Activated CD8-positive, alpha-beta memory T cell treated with anti-CD3 and anti-CD28 coated beads for 36 hours (primary cell): ENCODE data around the gene RRAS2. TPM values are rescaled to one million over a fixed set of nuclear protein-coding genes. Genes with fewer than 3 reads are reported as not detected.
"Not testable (repeated sequence)": the region's sequence is repeated elsewhere in the genome, so short reads cannot be mapped to it uniquely, and the experiment has no call there.

Experiments
- CTCF ChIA-PET: fragments of 350-600 bp; sonication (Branson Sonifier 250); formaldehyde crosslinking; loops from one replicate; lab custom pipeline; 2021; ENCODE audit warnings: antibody characterized with exemption; lab: Charles Lee
- POLR2A ChIA-PET: fragments of 350-600 bp; sonication (Branson Sonifier 250); formaldehyde crosslinking; loops from one replicate; lab custom pipeline; 2021; ENCODE audit warnings: antibody characterized with exemption; lab: Charles Lee
- total RNA-seq, 2 experiments: library from RNA; stranded (reverse); gene quantifications; one replicate each; pipeline ENCODE4 v1.2.3, GENCODE V29; 2021

The RRAS2 gene
- total RNA-seq, 2 experiments from 2014 or later: 71.6 to 73.4 TPM

GRCh38 chr11:14278869-14279268 lies 80.1 kb downstream of the RRAS2 start:
- CTCF ChIA-PET, POLR2A ChIA-PET: not testable (repeated sequence)

DNA sequence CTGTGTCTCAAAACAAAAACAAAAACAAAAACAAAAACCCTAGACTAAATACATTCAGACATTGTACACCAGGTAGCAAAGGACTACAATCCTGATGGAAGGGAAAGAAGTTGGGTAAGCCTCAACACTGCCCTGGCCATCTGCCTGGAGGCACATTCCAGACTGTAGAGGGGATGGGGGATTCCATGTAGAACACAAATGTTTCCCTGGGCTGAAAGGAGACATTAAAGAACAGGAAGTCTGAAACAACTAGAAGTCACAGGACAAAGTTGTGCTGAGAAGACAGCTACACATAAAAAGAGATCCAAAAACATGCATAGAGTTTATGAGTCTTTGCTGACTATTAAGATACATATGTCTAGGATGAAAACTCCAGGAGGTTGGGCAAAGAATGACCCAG lies 83.9 kb downstream of the RRAS2 start:
- POLR2A ChIA-PET: no interaction called here
- CTCF ChIA-PET: interaction anchor here (1.0 kb wide), 1 partner anchor 323 kb away, joined by 3 read pairs; no protein-coding TSS in a partner anchor

GRCh38 chr11:14273895-14274294 lies 85.1 kb downstream of the RRAS2 start:
- POLR2A ChIA-PET: no interaction called here
- CTCF ChIA-PET: interaction anchor here (1.0 kb wide), 1 partner anchor 322 kb away, joined by 3 read pairs; no protein-coding TSS in a partner anchor

GRCh38 chr11:14270690-14271542 lies 88.1 kb downstream of the RRAS2 start:
- POLR2A ChIA-PET: no interaction called here
- CTCF ChIA-PET: no interaction called here

DNA sequence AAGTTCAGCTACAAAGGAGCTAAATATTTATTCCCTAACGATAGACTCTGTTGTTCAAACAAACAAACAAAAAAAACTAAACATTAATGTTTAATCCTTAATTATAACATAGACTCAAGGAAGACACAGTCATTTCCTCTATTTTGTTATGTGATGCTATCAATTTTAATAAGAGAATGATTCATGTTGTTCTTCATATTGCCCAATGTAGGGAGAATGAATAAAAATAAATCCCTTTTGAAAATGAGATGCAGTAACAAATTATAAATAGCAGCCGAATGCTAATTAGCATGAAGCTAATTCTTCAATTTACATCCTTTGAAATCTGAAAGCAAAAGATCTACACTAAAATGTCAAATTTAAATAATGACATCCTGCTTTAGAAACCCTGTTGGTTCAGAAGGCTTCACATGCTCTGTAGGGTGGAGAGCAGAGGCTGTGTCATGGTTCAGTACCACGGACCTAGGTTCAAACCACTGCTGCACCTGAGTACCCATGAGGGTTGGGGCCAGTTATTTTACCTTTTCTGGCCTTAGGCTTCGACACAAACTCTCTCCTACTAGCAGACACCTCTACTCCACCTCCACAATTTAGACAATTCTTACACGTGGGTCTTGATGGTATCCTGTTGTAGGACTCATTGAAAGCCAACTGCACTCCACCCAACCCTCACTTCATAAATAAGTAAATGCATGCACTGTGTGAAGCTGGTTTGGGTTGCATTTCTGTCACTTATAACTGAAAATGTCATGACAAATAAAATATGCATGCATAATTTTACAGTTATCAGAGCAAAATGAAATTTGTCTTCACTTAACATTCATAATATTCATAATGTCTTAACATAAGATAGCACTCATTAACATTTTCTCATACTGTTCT lies 89.0 kb downstream of the RRAS2 start:
- CTCF ChIA-PET: no interaction called here

GRCh38 chr11:14267861-14268635 lies 90.9 kb downstream of the RRAS2 start:
- CTCF ChIA-PET: no interaction called here
- POLR2A ChIA-PET: no interaction called here

More for the DNA sequence above, 89.0 kb downstream of the RRAS2 start:
- POLR2A ChIA-PET: interaction anchor here (0.6 kb wide), 1 partner anchor 146 kb away, joined by 7 read pairs; no protein-coding TSS in a partner anchor

DNA sequence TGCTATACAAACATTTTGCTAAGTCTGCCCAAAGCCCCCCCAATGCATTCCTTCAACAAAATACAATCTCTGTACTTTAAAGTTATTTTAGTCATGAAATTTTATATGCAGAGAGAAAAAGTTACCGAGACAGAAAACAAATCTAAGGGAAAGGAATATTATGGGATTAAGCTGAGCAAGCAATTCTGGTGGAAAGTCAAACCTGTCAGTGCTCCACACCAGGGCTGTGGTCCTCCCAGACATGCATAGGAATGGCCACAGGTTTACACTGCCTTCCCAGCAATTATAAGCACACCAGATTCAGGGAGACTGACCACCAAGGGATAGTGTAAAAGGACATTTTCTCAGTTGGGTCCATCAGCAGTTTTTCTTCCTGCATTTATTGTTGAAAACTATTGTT lies 92.4 kb downstream of the RRAS2 start:
- ChIA-PET POLR2A (no interaction called here), CTCF (no interaction called here)

DNA sequence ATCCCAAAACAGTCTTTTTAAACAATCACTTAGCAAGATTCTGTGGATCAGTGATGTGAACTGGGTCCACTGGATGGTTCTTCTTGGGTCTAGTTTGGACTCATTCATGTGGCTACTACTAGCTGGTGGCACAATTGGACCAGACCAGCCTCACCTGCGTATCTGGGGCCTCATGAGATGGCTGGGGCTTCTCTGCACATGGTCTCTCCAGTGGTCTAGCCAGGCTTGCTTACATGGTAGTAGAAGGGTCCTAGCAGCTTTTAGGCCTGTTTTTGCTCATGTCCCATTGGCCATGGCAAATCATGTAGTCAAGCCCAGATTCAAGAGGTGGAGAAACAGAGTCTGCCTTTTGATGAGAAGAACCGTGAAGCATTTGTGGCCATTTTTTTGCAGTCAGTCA lies 94.0 kb downstream of the RRAS2 start:
- ChIA-PET POLR2A (no interaction called here), CTCF (no interaction called here)

DNA sequence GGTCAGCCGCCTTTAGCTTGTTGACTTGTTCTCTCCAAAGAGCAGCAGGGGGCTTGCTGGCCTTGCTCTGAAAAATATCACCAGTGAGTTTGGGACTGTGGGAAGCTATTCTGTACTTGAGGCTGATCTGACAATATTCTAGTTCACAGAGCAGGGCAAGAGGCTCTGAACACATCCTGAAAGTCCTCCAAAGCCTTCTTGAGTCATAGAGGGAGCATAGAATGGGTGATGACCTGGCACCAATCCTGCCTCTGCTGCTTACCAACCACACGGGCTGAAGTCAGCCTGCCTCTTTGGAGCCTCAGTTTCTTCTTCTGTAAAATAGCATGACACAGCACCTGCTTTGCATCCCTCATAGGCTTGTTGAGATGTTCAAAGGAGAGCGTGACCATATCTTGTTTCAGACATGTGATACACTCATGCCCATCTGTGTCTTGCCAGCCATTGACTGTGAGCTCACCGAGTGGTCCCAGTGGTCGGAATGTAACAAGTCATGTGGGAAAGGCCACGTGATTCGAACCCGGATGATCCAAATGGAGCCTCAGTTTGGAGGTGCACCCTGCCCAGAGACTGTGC lies 96.6 kb downstream of the RRAS2 start:
- ChIA-PET POLR2A (no interaction called here), CTCF (interaction anchor here (0.8 kb wide), 1 partner anchor 156 kb away, joined by 3 read pairs; no protein-coding TSS in a partner anchor)

DNA sequence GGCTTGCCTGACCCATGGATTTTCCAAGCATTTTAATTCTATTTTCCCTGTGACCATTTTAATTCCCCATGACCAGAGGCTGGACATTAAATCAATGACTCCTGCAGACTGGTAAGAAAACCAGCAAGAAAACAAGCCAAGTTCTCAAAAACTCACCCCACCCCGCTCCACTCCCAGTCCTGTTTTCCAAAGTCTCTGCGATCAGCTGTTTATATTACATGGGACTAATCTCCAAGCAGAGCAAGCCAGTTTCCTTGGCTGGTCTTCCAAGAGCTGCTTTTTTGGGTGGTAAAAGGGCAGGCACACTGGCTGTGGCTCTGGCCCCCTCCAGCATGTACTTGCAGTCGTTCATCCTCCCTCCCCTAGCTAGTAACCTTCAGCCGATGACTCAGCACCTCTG lies 97.9 kb downstream of the RRAS2 start:
- POLR2A ChIA-PET: no interaction called here
- CTCF ChIA-PET: no interaction called here

DNA sequence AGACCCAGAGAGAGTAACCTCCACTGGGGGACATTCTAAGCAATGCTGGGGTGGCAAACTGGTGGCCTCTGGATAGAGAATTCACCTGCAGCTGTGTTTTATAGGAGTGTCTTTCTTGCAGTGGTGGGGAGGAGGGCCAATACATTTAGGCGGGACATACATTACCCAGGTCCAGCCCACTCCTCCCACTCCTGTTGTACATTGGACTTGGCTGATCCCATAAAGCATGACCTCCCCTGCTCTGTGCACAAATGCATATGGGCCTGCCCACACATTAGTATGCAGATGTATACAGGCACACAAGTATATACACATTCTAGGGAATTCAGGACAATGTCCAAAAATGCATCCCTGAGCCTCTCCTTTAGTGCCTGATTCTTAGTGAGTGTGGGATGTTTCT lies 99.1 kb downstream of the RRAS2 start:
- ChIA-PET POLR2A (no interaction called here), CTCF (no interaction called here)

DNA sequence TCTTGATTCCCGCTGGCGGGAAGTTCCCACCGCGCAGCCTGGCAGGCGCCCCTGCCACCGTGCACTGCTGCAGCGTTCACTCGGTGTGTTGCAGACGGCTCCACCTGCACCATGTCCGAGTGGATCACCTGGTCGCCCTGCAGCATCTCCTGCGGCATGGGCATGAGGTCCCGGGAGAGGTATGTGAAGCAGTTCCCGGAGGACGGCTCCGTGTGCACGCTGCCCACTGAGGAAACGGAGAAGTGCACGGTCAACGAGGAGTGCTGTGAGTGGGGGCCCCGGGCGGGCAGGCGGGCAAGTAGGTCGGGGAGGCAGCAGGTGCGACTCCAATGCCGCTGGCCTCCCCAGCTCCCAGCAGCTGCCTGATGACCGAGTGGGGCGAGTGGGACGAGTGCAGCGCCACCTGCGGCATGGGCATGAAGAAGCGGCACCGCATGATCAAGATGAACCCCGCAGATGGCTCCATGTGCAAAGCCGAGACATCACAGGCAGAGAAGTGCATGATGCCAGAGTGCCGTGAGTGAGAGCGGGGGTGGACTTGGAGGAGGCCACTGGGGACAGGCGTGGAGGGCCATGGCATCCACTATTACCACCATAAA lies 99.7 kb downstream of the RRAS2 start:
- ChIA-PET CTCF (no interaction called here), POLR2A (no interaction called here)

DNA sequence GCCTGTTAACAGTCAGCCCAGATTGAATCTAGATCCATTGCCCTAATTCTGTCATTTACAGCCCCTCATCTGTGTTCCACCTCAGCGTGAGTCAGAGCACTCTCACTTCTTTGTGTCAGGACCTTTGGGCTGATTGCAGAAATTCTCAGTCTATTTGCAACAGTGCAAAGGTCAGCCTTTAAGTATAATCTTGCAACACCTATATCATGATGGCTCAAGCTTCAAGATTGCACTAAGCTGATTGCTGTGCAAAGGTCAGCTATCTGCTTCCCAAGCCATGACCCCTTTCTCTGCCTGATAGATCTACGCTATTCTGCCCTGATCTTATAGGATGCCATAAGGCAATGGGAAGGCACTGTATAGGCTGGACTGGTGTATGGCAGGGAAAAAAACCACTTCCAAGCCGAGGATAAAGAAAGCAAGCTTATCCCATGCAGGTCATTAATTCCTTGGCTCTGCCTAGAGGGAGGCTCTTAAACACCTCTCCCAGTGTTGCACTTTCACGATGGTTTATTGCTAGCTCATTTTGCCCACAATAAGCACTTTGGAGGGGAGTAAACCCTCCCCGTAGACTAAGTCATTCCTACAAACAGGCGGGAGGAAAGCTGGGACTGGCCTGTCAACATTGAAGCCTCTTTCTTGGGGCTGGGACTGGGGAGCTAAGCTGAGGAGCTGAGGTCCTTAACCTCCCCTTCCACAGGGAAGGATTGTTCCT lies 100.6 kb downstream of the RRAS2 start:
- ChIA-PET POLR2A (no interaction called here), CTCF (interaction anchor here (0.6 kb wide), 1 partner anchor 39 kb away, joined by 7 read pairs; no protein-coding TSS in a partner anchor)

DNA sequence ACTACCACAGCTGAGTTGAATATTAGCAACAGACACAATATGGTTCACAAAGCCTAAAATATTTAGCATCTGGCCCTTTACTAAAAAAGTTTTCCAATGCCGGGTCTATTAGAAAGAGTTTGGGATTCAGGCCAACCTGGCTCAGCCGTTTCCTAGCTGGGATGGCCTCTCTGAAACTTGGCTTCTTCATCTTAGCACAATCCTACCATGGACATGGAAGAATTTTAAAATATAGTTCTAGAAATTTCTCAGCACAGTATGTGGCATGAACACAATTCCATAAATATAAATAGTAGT lies 103.8 kb downstream of the RRAS2 start:
- ChIA-PET CTCF (no interaction called here), POLR2A (no interaction called here)

DNA sequence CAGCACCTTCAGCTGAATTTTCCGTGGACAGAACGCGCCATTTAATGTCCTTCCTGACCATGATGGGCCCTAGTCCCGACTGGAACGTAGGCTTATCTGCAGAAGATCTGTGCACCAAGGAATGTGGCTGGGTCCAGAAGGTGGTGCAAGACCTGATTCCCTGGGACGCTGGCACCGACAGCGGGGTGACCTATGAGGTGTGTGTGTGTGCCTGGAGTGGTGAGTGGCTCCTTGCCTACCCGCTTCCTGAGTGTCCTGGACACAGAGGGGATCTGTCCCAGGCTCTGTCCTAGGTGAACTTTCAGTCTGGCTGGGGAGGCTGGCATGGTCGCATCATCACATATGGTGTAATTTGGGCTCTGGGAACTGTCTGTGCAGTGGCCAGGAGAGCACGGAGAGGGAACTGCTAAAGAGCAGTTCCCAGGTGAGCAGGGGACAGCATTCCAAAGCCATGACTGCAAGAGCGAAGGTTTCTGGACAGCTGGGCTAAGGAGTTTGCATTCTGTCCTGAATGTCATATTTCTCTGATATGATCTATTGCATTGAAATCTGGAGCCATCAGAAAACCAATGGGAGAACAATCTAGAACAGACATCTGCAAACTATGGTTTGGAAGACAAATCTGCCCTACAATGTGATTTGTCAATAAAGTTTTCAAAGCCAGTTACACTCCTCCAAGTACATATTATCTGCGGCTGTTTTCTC lies 104.3 kb downstream of the RRAS2 start:
- ChIA-PET POLR2A (no interaction called here), CTCF (no interaction called here)

- POLR2A ChIA-PET: no interaction called here
- CTCF ChIA-PET: no interaction called here
Measured at GRCh38 chr11:14253840-14254239, 105.1 kb downstream of the RRAS2 start.

DNA sequence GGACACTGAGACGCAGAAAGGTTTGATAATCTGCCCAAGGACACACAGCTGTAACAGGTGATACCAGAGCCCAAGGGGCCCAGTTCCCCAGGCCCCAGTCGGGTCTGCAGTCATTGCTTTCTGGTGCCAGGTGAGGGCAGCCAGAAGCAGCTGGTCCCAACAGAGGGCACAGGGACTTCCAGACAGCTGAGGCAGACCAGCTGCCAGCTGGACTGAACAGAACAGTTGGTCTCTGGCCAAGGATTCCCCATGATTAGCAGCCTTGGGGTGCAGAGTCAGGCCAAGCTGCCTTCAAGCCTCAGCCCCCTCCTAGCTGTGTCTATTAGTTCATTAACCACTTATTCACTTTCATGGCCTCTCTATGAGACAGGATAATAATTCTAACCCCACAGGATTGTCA lies 105.6 kb downstream of the RRAS2 start:
- ChIA-PET CTCF (no interaction called here), POLR2A (no interaction called here)

DNA sequence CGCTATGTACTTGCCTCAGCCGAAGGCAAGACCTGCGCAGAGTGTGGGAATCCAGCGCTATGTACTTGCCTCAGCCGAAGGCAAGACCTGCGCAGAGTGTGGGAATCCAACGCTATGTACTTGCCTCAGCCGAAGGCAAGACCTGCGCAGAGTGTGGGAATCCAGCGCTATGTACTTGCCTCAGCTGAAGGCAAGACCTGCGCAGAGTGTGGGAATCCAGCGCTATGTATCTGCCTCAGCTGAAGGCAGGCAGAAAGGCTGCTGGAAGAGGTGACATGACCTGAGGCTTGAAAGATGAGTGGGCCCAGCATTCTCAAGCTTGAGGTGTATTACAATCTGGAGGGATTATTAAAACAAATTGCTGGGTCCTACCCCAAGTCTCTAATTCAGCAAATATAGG lies 106.5 kb downstream of the RRAS2 start:
- CTCF ChIA-PET: interaction anchor here (1.5 kb wide), 1 partner anchor 103 kb away, joined by 3 read pairs; no protein-coding TSS in a partner anchor
- POLR2A ChIA-PET: not testable (repeated sequence)
